ENCODE data around the gene TNFAIP8L1. TPM values are rescaled to one million over a fixed set of nuclear protein-coding genes. Genes with fewer than 3 reads are reported as not detected.

Gene TNFAIP8L1
- total RNA-seq, 1 donor from 2014 or later = 4.2 TPM

GRCh38 chr19:4657835-4658234 is 18.5 kb downstream of the TNFAIP8L1 start:
- no peak for DNase-seq
- Histone ChIP-seq H3K9me3 (replicated peaks) (peaks cover 12% of the 10 kb centered on the region), H3K4me3 (no peak overlapping the region), H3K36me3 (peaks cover 79% of the 10 kb centered on the region), H3K27me3 (ENCODE audit: low read depth) (no peaks in the 10 kb centered on the region), H3K4me1 (peaks cover 22% of the 10 kb centered on the region), H3K27ac (replicated peaks) (no peak overlapping the region)
- no peak for TF ChIP-seq CTCF (IDR thresholded peaks at IDR 0.05; ENCODE audit: borderline replicate concordance)
- intact Hi-C loops (cut with micrococcal nuclease) = no loop called here

DNA sequence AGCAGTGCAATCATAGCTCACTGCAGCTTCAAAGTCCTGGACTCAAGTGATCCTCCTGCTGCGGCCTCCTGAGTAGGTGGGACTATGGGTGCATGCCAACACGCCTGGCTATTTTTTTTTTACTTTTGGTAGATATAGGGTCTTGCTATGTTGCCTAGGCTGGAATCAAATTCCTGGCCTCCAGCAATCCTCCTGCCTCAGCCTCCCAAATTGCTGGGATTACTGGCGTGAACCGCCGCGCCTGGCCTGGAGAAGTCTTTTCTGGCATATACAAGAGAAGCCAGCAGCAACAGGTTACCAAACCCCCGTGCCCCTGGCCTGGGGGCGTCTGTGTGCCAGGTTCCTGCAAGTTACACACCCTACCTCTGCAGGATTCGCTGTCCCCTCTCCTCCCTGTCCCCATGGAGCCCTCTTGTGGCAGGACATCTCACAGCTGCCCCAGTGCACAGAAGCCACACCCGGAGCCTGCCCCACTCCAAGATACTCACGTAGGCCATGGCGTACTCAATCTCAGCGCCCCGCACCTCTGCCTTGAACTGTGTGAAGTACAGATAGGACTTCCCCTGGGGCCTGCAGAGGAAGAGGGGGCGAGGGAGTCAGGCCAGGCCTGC is 21.0 kb downstream of the TNFAIP8L1 start:
- intact Hi-C loops (cut with micrococcal nuclease) = no loop called here
- Histone ChIP-seq H3K27me3 (ENCODE audit: low read depth) (no peaks in the 10 kb centered on the region), H3K9me3 (replicated peaks) (peaks cover 12% of the 10 kb centered on the region), H3K36me3 (peaks cover 80% of the 10 kb centered on the region), H3K4me3 (no peak overlapping the region), H3K27ac (replicated peaks) (no peak overlapping the region), H3K4me1 (peaks cover 10% of the 10 kb centered on the region)
- DNase-seq = no peak
- TF ChIP-seq CTCF (IDR thresholded peaks at IDR 0.05; ENCODE audit: borderline replicate concordance) = peak; percentile 57

GRCh38 chr19:4660993-4661392 is 21.7 kb downstream of the TNFAIP8L1 start:
- intact Hi-C loops (cut with micrococcal nuclease) = no loop called here
- no peak for TF ChIP-seq CTCF (IDR thresholded peaks at IDR 0.05; ENCODE audit: borderline replicate concordance)
- Histone ChIP-seq H3K9me3 (replicated peaks) (peaks cover 12% of the 10 kb centered on the region), H3K4me3 (no peak overlapping the region), H3K27ac (replicated peaks) (no peak overlapping the region), H3K27me3 (ENCODE audit: low read depth) (no peaks in the 10 kb centered on the region), H3K36me3 (peaks cover 84% of the 10 kb centered on the region), H3K4me1 (peaks cover 10% of the 10 kb centered on the region)
- no peak for DNase-seq

GRCh38 chr19:4662020-4662695 is 22.8 kb downstream of the TNFAIP8L1 start:
- Histone ChIP-seq H3K36me3 (peaks cover 85% of the 10 kb centered on the region), H3K4me1 (peaks cover 10% of the 10 kb centered on the region), H3K4me3 (no peak overlapping the region), H3K27me3 (ENCODE audit: low read depth) (no peaks in the 10 kb centered on the region), H3K9me3 (replicated peaks) (peaks cover 12% of the 10 kb centered on the region), H3K27ac (replicated peaks) (no peak overlapping the region)
- TF ChIP-seq CTCF (IDR thresholded peaks at IDR 0.05; ENCODE audit: borderline replicate concordance) = no peak
- DNase-seq = no peak
- intact Hi-C loops (cut with micrococcal nuclease) = no loop called here

GRCh38 chr19:4662812-4663211 is 23.5 kb downstream of the TNFAIP8L1 start:
- TF ChIP-seq CTCF (IDR thresholded peaks at IDR 0.05; ENCODE audit: borderline replicate concordance) = no peak
- H3K4me1 ChIP-seq = peaks cover 10% of the 10 kb centered on the region
- H3K9me3 ChIP-seq (replicated peaks) = peaks cover 12% of the 10 kb centered on the region
- H3K27me3 ChIP-seq (ENCODE audit: low read depth) = no peaks in the 10 kb centered on the region
- H3K27ac ChIP-seq (replicated peaks) = no peak overlapping the region
- H3K4me3 ChIP-seq = no peak overlapping the region
- H3K36me3 ChIP-seq = peaks cover 85% of the 10 kb centered on the region
- intact Hi-C loops (cut with micrococcal nuclease) = no loop called here
- DNase-seq = no peak
